GM19193 (cell line): ENCODE measurements around the gene KCNK6.
A peak's percentile ranks its signal among the peaks of the same experiment; 100 is the strongest.

Experiments
- POLR2A ChIP-seq: IDR thresholded peaks from 4 replicates; pipeline ENCODE4 v1.6.1; 2011; ENCODE audit not compliant: insufficient read depth, insufficient read length; ENCODE audit errors: extremely low read depth

KCNK6 gene

GRCh38 chr19:38361633-38362075, 42.0 kb downstream of the KCNK6 start:
- TF ChIP-seq POLR2A, result no peak

- TF ChIP-seq POLR2A, result no peak
These were observed 42.7 kb downstream of the KCNK6 start for GRCh38 chr19:38362076-38362945.

DNA sequence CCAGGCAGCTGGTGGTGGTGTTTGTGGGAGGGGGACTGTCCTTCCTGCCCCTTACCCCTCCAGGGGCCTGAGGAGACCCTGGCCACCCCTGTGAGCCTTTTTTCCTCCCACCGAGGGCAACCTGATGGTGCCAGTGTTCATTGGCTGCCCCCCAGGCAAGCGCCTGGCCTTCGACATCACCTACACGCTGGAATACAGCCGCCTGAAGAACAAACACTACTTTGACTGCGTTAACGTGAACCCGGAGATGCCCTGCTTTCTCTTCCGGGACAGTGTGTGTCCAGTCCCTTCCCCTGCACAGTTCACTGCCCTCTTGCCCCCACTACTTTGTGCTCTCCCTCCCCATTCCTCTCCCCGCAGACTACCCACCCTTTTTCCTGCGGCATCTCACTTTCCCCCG, 47.4 kb downstream of the KCNK6 start:
- TF ChIP-seq POLR2A, result no peak

- no peak for TF ChIP-seq POLR2A
These were observed 49.9 kb downstream of the KCNK6 start for GRCh38 chr19:38369584-38369983.

GRCh38 chr19:38370299-38370698, 50.7 kb downstream of the KCNK6 start:
- no peak for TF ChIP-seq POLR2A

GRCh38 chr19:38371081-38371480, 51.4 kb downstream of the KCNK6 start:
- no peak for TF ChIP-seq POLR2A

GRCh38 chr19:38373907-38374331, 54.3 kb downstream of the KCNK6 start:
- TF ChIP-seq POLR2A, result no peak

DNA sequence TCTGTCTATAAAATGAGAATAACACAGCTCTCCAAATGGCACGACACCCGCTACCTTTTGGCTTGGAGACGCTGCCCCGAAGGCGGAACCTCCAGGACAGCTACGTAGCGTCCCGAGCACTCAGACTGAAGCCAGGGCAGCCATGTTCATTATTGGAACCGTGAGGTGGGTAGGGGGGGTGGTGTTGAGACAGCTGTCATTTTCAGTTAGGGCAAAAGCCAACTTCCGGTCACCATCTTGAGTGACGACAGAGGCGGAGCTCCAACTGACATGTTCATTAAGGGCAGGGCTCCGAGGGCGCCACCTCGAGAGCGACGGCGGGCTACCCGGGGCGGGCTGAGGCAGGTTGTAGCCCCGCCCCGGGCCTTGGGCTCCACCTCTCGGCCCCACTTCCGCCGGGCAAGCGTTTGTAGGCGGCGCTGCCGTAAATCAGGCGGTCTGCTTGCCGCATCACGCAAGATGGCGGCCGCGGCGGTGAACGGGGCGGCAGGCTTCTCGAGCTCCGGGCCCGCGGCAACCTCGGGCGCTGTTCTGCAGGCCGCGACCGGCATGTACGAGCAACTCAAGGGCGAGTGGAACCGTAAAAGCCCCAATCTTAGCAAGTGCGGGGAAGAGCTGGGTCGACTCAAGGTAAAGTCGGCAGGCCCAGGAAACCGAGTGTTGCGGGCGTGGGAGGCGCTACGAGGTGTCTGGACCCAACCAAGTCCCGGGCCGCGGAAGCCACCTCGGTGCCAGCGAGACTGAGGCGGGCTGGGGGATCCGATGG, 54.9 kb downstream of the KCNK6 start, which contains the start of gene PSMD8:
Gene PSMD8 (plus strand): TSS at position 240 of the 766 bp plus-strand sequence. CDS start 31 bp downstream, at position 271.
- TF ChIP-seq POLR2A, result peak; percentile 99

DNA sequence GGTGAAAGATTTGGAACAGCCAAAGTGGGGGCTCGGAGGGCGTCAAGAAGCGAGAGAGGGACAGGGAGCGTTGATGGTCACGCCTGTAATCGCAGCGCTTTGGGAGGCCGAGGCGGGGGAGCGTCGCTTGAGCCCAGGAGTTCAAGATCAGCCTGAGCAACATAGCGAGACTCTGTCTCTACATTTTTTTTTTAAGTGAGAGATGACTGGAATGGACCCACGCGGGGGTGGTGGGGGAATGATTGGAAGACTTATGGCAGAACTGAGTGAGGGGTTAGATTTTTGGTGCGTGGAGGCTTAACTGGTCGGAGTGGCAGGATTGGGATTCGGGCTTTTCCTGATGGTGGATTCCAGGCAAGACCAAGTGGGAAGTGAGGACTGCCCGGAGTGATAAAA, 55.5 kb downstream of the KCNK6 start:
- no peak for TF ChIP-seq POLR2A

GRCh38 chr19:38375748-38376147, 56.1 kb downstream of the KCNK6 start:
- no peak for TF ChIP-seq POLR2A

- no peak for TF ChIP-seq POLR2A
These were observed 56.9 kb downstream of the KCNK6 start for GRCh38 chr19:38376576-38376975.

DNA sequence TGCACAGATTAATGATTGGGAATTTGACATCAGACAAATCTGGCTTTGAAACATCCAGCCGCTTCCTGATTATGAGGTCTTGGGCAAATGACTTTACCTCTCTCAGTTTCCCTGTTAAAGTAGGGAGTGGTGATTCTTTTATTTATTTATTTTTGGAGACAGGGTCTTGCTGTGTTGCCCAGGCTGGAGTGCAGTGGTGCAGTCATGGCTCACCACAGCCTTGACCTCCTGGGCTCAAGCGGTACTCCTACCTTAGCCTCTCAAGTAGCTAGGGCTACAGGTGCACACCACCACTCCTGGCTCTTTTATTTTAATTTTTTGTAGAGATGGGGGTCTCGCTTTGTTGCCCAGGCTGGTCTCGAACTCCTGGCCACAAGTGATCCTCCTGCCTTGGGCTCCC, 57.4 kb downstream of the KCNK6 start:
- no peak for TF ChIP-seq POLR2A

DNA sequence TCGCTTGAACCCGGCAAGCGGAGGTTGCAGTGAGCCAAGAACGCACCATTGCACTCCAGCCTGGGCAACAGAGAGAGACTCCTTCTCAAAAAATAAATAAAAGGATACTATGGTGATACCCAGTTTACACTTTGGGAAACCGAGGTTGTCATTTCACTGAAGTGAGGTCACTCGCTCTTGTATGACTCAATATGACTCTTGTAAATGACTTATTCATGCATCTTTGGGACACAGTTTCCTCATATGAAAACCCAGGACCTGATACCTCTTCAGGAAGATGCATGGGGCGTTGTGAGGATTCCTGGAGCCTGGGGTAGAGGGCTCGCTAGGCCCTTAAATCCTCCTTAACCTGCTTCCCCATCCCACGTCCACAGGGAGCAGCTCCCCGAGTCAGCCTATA, 59.2 kb downstream of the KCNK6 start:
- TF ChIP-seq POLR2A, result no peak

DNA sequence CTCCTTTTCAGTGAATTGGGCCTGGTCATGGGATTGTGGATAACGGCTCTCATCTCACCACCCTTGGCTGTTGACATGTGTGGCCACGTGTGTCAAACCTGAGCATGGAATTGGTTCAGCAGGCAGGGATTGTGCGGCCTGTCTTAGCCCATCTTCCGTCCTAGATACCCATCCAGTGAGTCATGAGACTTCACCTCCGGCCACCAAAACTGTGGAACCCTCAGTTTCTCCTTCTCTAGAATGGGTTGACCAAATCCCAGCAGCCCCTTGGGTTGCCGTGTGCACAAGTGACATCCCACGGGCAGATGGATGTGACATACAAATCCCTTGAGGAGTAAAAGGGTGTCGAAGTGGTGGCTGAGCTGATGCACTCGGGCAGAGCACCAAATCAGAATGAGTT, 61.5 kb downstream of the KCNK6 start:
- no peak for TF ChIP-seq POLR2A
